ENCODE measurements around the gene ZSWIM6. TPM values are rescaled to one million over a fixed set of nuclear protein-coding genes. Genes with fewer than 3 reads are reported as not detected.
"Not testable (repeated sequence)": the region's sequence is repeated elsewhere in the genome, so short reads cannot be mapped to it uniquely, and the experiment has no call there.

The ZSWIM6 gene
- total RNA-seq, 1 donor from 2014 or later: 8.9 TPM

GRCh38 chr5:61397937-61398336 is 65.9 kb downstream of the ZSWIM6 start:
- H3K27ac Mint-ChIP-seq: no peak overlapping the region

GRCh38 chr5:61398440-61398839 is 66.4 kb downstream of the ZSWIM6 start:
- no peak overlapping the region for H3K27ac Mint-ChIP-seq
- H3K36me3 Mint-ChIP-seq (ENCODE audit: low read depth): no peaks in the 10 kb centered on the region
- no peak overlapping the region for H3K4me3 Mint-ChIP-seq (ENCODE audit: low read depth)
- H3K9me3 Mint-ChIP-seq: no peaks in the 10 kb centered on the region
- intact Hi-C loops (cut with micrococcal nuclease): no loop called here
- no peak for DNase-seq (ENCODE audit: low spot score)
- H3K27me3 Mint-ChIP-seq (ENCODE audit: low read depth): no peaks in the 10 kb centered on the region
- peaks cover 13% of the 10 kb centered on the region for H3K4me1 Mint-ChIP-seq (ENCODE audit: low read depth)

More at GRCh38 chr5:61397937-61398336, 65.9 kb downstream of the ZSWIM6 start:
- intact Hi-C loops (cut with micrococcal nuclease): no loop called here
- DNase-seq (ENCODE audit: low spot score): no peak
- Mint-ChIP-seq H3K9me3 (no peaks in the 10 kb centered on the region), H3K36me3 (ENCODE audit: low read depth) (no peaks in the 10 kb centered on the region), H3K4me3 (ENCODE audit: low read depth) (no peak overlapping the region), H3K27me3 (ENCODE audit: low read depth) (no peaks in the 10 kb centered on the region), H3K4me1 (ENCODE audit: low read depth) (peaks cover 11% of the 10 kb centered on the region)

- H3K9me3 Mint-ChIP-seq: no peaks in the 10 kb centered on the region
- H3K27ac Mint-ChIP-seq: no peak overlapping the region
- peaks cover 13% of the 10 kb centered on the region for H3K4me1 Mint-ChIP-seq (ENCODE audit: low read depth)
- intact Hi-C loops (cut with micrococcal nuclease): no loop called here
- H3K4me3 Mint-ChIP-seq (ENCODE audit: low read depth): no peak overlapping the region
- no peaks in the 10 kb centered on the region for H3K36me3 Mint-ChIP-seq (ENCODE audit: low read depth)
- no peak for DNase-seq (ENCODE audit: low spot score)
- H3K27me3 Mint-ChIP-seq (ENCODE audit: low read depth): no peaks in the 10 kb centered on the region
These were observed 67.6 kb downstream of the ZSWIM6 start for GRCh38 chr5:61399679-61400078.

GRCh38 chr5:61401726-61402125 is 69.7 kb downstream of the ZSWIM6 start:
- intact Hi-C loops (cut with micrococcal nuclease): no loop called here

GRCh38 chr5:61402244-61402823 is 70.3 kb downstream of the ZSWIM6 start:
- H3K27ac Mint-ChIP-seq: no peak overlapping the region
- DNase-seq (ENCODE audit: low spot score): no peak
- no peak overlapping the region for H3K4me3 Mint-ChIP-seq (ENCODE audit: low read depth)
- H3K36me3 Mint-ChIP-seq (ENCODE audit: low read depth): no peaks in the 10 kb centered on the region
- H3K9me3 Mint-ChIP-seq: no peaks in the 10 kb centered on the region
- H3K27me3 Mint-ChIP-seq (ENCODE audit: low read depth): no peaks in the 10 kb centered on the region
- peaks cover 13% of the 10 kb centered on the region for H3K4me1 Mint-ChIP-seq (ENCODE audit: low read depth)
- intact Hi-C loops (cut with micrococcal nuclease): no loop called here

More at GRCh38 chr5:61401726-61402125, 69.7 kb downstream of the ZSWIM6 start:
- no peak for DNase-seq (ENCODE audit: low spot score)
- H3K27me3 Mint-ChIP-seq (ENCODE audit: low read depth): no peaks in the 10 kb centered on the region
- peaks cover 13% of the 10 kb centered on the region for H3K4me1 Mint-ChIP-seq (ENCODE audit: low read depth)
- no peaks in the 10 kb centered on the region for H3K9me3 Mint-ChIP-seq
- H3K27ac Mint-ChIP-seq: no peak overlapping the region
- H3K36me3 Mint-ChIP-seq (ENCODE audit: low read depth): no peaks in the 10 kb centered on the region
- no peak overlapping the region for H3K4me3 Mint-ChIP-seq (ENCODE audit: low read depth)

GRCh38 chr5:61402970-61403900 is 71.2 kb downstream of the ZSWIM6 start:
- no peak overlapping the region for H3K27ac Mint-ChIP-seq
- peaks cover 5% of the 10 kb centered on the region for H3K27me3 Mint-ChIP-seq (ENCODE audit: low read depth)
- H3K9me3 Mint-ChIP-seq: no peaks in the 10 kb centered on the region
- H3K4me3 Mint-ChIP-seq (ENCODE audit: low read depth): no peak overlapping the region
- intact Hi-C loops (cut with micrococcal nuclease): no loop called here
- no peaks in the 10 kb centered on the region for H3K36me3 Mint-ChIP-seq (ENCODE audit: low read depth)
- H3K4me1 Mint-ChIP-seq (ENCODE audit: low read depth): peaks cover 19% of the 10 kb centered on the region
- DNase-seq (ENCODE audit: low spot score): no peak

- Mint-ChIP-seq H3K27ac (no peak overlapping the region), H3K36me3 (ENCODE audit: low read depth) (no peaks in the 10 kb centered on the region), H3K4me1 (ENCODE audit: low read depth) (peaks cover 31% of the 10 kb centered on the region), H3K27me3 (ENCODE audit: low read depth) (peaks cover 5% of the 10 kb centered on the region), H3K9me3 (no peaks in the 10 kb centered on the region), H3K4me3 (ENCODE audit: low read depth) (no peak overlapping the region)
- no peak for DNase-seq (ENCODE audit: low spot score)
- intact Hi-C loops (cut with micrococcal nuclease): loop anchor here (5.0 kb wide), 5 partner anchors 127 to 252 kb away; no protein-coding TSS in a partner anchor
These were observed 73.6 kb downstream of the ZSWIM6 start for GRCh38 chr5:61405511-61406295.

GRCh38 chr5:61406497-61406896 is 74.4 kb downstream of the ZSWIM6 start:
- not testable (repeated sequence) for H3K36me3 Mint-ChIP-seq (ENCODE audit: low read depth); DNase-seq (ENCODE audit: low spot score); H3K9me3 Mint-ChIP-seq; H3K27ac Mint-ChIP-seq; H3K4me3 Mint-ChIP-seq (ENCODE audit: low read depth); H3K27me3 Mint-ChIP-seq (ENCODE audit: low read depth)
- intact Hi-C loops (cut with micrococcal nuclease): loop anchor here (5.0 kb wide), 5 partner anchors 126 to 251 kb away; no protein-coding TSS in a partner anchor
- peaks cover 31% of the 10 kb centered on the region for H3K4me1 Mint-ChIP-seq (ENCODE audit: low read depth)

- DNase-seq (ENCODE audit: low spot score): no peak
- no peak overlapping the region for H3K4me3 Mint-ChIP-seq (ENCODE audit: low read depth)
- no peaks in the 10 kb centered on the region for H3K9me3 Mint-ChIP-seq
- peaks cover 5% of the 10 kb centered on the region for H3K27me3 Mint-ChIP-seq (ENCODE audit: low read depth)
- H3K27ac Mint-ChIP-seq: no peak overlapping the region
- intact Hi-C loops (cut with micrococcal nuclease): loop anchor here (1.0 to 5.0 kb wide), 7 partner anchors 75 to 250 kb away; partner anchors contain the start of genes SMIM15 and ZSWIM6
- H3K36me3 Mint-ChIP-seq (ENCODE audit: low read depth): no peaks in the 10 kb centered on the region
- peaks cover 23% of the 10 kb centered on the region for H3K4me1 Mint-ChIP-seq (ENCODE audit: low read depth)
These were observed 75.7 kb downstream of the ZSWIM6 start for GRCh38 chr5:61407706-61408270.

- H3K4me3 Mint-ChIP-seq (ENCODE audit: low read depth): peak overlapping the region; percentile 54
- H3K36me3 Mint-ChIP-seq (ENCODE audit: low read depth): no peaks in the 10 kb centered on the region
- peak; percentile 89 for DNase-seq (ENCODE audit: low spot score)
- H3K27me3 Mint-ChIP-seq (ENCODE audit: low read depth): peaks cover 5% of the 10 kb centered on the region
- peaks cover 20% of the 10 kb centered on the region for H3K4me1 Mint-ChIP-seq (ENCODE audit: low read depth)
- intact Hi-C loops (cut with micrococcal nuclease): loop anchor here (1.0 to 5.0 kb wide), 7 partner anchors 76 to 249 kb away; partner anchors contain the start of genes SMIM15 and ZSWIM6
- no peaks in the 10 kb centered on the region for H3K9me3 Mint-ChIP-seq
- H3K27ac Mint-ChIP-seq: no peak overlapping the region
These were observed 76.6 kb downstream of the ZSWIM6 start for GRCh38 chr5:61408476-61409168.

- H3K4me1 Mint-ChIP-seq (ENCODE audit: low read depth): peaks cover 24% of the 10 kb centered on the region
- H3K36me3 Mint-ChIP-seq (ENCODE audit: low read depth): no peaks in the 10 kb centered on the region
- H3K27me3 Mint-ChIP-seq (ENCODE audit: low read depth): peaks cover 9% of the 10 kb centered on the region
- H3K9me3 Mint-ChIP-seq: no peaks in the 10 kb centered on the region
- DNase-seq (ENCODE audit: low spot score): no peak
- intact Hi-C loops (cut with micrococcal nuclease): loop anchor here (5.0 kb wide), 5 partner anchors 123 to 248 kb away; no protein-coding TSS in a partner anchor
- H3K27ac Mint-ChIP-seq: no peak overlapping the region
- no peak overlapping the region for H3K4me3 Mint-ChIP-seq (ENCODE audit: low read depth)
These were observed 77.5 kb downstream of the ZSWIM6 start for GRCh38 chr5:61409568-61409967.

- H3K36me3 Mint-ChIP-seq (ENCODE audit: low read depth): no peaks in the 10 kb centered on the region
- H3K4me3 Mint-ChIP-seq (ENCODE audit: low read depth): no peak overlapping the region
- H3K9me3 Mint-ChIP-seq: no peaks in the 10 kb centered on the region
- peaks cover 9% of the 10 kb centered on the region for H3K27me3 Mint-ChIP-seq (ENCODE audit: low read depth)
- H3K27ac Mint-ChIP-seq: no peak overlapping the region
- intact Hi-C loops (cut with micrococcal nuclease): no loop called here
- H3K4me1 Mint-ChIP-seq (ENCODE audit: low read depth): peaks cover 27% of the 10 kb centered on the region
- DNase-seq (ENCODE audit: low spot score): no peak
These were observed 78.8 kb downstream of the ZSWIM6 start for GRCh38 chr5:61410811-61411210.

All from activated T-helper 2 cell treated with anti-CD3 and anti-CD28 coated beads, Interferon-gamma antibody, Interleukin-2, Interleukin-4, amounts not matched to agents 10 μg/mL and 5 μg/mL and 100 μg/mL, durations not matched to agents 14 hours and 24 hours and 36 hours (primary cell).